ENCODE measurements around the gene DNAH2.

Gene DNAH2

DNA sequence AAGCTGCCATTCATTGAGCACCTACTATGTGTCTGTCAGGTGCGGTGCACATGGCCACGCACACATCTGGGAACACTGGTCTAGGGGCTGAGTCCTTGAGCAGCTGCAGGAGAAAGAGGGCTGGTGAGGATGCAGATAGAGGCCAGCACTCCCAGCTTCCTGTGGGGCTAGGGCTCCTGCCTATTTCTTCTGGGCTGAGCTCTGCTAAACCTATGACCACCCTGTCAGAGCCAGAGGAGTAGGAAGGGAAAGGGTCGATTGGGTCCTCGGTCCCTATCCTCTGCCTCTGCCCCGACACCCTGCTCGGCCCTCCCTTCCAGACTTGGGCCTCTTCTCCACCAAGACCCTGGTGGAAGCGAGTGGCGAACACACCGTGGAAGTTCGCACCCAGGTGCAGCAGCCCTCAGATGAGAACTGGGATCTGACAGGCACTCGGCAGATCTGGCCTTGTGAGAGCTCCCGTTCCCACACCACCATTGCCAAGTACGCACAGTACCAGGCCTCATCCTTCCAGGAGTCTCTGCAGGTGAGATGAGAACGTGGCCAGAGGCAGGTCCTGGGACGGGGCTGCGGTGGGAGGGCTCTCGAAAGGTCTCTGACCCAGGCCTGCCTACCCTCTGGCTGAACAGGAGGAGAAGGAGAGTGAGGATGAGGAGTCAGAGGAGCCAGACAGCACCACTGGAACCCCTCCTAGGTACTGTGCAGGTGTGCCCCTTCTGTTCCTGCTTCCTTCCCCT, 133.3 kb downstream of the DNAH2 start (continued):
- TF ChIP-seq ZNF274 (IDR thresholded peaks at IDR 0.05; ENCODE audit: low read length) (no peak), ZNF274 (tag by site-specific recombination; IDR thresholded peaks at IDR 0.05; ENCODE audit: borderline replicate concordance) (no peak), MYNN (tag by site-specific recombination; IDR thresholded peaks at IDR 0.05; ENCODE audit: borderline replicate concordance) (no peak), SP2 (tag by site-specific recombination; IDR thresholded peaks at IDR 0.05) (no peak), ZNF341 (tag by site-specific recombination; IDR thresholded peaks at IDR 0.05; ENCODE audit: low read depth) (no peak), ZNF23 (tag by site-specific recombination; IDR thresholded peaks at IDR 0.05; ENCODE audit: borderline replicate concordance) (no peak), GLI2 (tag by site-specific recombination; IDR thresholded peaks at IDR 0.05; ENCODE audit: borderline replicate concordance, low read depth) (no peak), ZNF510 (tag by site-specific recombination; IDR thresholded peaks at IDR 0.05; ENCODE audit: insufficient replicate concordance) (no peak), ZNF561 (tag by site-specific recombination; IDR thresholded peaks at IDR 0.05; ENCODE audit: borderline replicate concordance) (no peak), FEZF1 (tag by site-specific recombination; IDR thresholded peaks at IDR 0.05) (no peak), ZNF658 (tag by site-specific recombination; IDR thresholded peaks at IDR 0.05) (no peak)
- TF ChIP-seq, protein P1, sequence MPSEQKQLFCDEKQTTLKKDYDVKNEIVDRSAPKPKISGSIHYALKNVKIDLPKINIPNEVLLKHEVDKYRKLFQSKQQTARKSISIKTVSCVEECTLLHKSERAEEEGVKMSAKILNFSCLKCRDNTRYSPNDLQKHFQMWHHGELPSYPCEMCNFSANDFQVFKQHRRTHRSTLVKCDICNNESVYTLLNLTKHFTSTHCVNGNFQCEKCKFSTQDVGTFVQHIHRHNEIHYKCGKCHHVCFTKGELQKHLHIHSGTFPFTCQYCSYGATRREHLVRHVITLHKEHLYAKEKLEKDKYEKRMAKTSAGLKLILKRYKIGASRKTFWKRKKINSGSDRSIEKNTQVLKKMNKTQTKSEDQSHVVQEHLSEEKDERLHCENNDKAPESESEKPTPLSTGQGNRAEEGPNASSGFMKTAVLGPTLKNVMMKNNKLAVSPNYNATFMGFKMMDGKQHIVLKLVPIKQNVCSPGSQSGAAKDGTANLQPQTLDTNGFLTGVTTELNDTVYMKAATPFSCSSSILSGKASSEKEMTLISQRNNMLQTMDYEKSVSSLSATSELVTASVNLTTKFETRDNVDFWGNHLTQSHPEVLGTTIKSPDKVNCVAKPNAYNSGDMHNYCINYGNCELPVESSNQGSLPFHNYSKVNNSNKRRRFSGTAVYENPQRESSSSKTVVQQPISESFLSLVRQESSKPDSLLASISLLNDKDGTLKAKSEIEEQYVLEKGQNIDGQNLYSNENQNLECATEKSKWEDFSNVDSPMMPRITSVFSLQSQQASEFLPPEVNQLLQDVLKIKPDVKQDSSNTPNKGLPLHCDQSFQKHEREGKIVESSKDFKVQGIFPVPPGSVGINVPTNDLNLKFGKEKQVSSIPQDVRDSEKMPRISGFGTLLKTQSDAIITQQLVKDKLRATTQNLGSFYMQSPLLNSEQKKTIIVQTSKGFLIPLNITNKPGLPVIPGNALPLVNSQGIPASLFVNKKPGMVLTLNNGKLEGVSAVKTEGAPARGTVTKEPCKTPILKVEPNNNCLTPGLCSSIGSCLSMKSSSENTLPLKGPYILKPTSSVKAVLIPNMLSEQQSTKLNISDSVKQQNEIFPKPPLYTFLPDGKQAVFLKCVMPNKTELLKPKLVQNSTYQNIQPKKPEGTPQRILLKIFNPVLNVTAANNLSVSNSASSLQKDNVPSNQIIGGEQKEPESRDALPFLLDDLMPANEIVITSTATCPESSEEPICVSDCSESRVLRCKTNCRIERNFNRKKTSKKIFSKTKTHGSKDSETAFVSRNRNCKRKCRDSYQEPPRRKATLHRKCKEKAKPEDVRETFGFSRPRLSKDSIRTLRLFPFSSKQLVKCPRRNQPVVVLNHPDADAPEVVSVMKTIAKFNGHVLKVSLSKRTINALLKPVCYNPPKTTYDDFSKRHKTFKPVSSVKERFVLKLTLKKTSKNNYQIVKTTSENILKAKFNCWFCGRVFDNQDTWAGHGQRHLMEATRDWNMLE (tag by site-specific recombination; conservative IDR thresholded peaks at IDR 0.05; ENCODE audit: low read depth), result no peak
- TF ChIP-seq, protein P2, sequence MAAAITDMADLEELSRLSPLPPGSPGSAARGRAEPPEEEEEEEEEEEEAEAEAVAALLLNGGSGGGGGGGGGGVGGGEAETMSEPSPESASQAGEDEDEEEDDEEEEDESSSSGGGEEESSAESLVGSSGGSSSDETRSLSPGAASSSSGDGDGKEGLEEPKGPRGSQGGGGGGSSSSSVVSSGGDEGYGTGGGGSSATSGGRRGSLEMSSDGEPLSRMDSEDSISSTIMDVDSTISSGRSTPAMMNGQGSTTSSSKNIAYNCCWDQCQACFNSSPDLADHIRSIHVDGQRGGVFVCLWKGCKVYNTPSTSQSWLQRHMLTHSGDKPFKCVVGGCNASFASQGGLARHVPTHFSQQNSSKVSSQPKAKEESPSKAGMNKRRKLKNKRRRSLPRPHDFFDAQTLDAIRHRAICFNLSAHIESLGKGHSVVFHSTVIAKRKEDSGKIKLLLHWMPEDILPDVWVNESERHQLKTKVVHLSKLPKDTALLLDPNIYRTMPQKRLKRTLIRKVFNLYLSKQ (tag by site-specific recombination; IDR thresholded peaks at IDR 0.05; ENCODE audit: borderline replicate concordance), result no peak

DNA sequence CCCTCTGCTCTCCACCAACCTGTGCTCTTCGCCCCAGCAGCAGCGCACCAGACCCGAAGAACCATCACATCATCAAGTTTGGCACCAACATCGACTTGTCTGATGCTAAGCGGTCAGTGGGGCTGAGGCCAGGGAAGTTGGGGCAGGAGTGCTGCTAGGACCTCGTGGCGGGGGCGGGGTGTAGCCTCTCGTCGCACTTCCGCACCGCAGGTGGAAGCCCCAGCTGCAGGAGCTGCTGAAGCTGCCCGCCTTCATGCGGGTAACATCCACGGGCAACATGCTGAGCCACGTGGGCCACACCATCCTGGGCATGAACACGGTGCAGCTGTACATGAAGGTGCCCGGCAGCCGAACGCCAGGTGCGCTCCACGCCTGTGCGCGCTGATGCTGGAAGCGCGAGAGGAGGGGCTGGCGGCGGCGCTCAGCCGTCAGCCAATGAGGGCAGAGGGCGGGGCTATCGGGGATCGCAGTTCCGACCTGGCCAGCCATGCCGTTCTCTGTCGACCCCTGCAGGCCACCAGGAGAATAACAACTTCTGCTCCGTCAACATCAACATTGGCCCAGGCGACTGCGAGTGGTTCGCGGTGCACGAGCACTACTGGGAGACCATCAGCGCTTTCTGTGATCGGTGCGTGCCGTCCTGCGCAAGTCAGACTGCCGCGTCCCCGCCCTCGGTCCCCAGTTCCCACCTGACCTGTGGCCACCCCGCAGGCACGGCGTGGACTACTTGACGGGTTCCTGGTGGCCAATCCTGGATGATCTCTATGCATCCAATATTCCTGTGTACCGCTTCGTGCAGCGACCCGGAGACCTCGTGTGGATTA, 134.1 kb downstream of the DNAH2 start:
- Histone ChIP-seq H3K4me1 (ENCODE audit: control insufficient read depth, insufficient read depth, low read length) (peaks cover 5% of the 10 kb centered on the region; the same call in 1 of the 2 replicates), H3K9me3 (ENCODE audit: control insufficient read depth, insufficient read depth, low read depth, low read length) (no peaks in the 10 kb centered on the region), H3K36me3 (ENCODE audit: control insufficient read depth in 2 of 2, insufficient read depth in 1 of 2, low read length in 2 of 2) (peaks cover 16 to 68% of the 10 kb centered on the region in 2 experiments), H3K4me3 (ENCODE audit: low read depth, low read length) (no peak overlapping the region), H3K27ac (ENCODE audit: extremely low read depth, low read depth, low read length) (no peak overlapping the region)
- POLR2A ChIA-PET, result no interaction called here
- CTCF ChIA-PET, result interaction anchor here (0.6 to 2.8 kb wide), 10 partner anchors 9 to 108 kb away, joined by 3 to 17 read pairs (median 7); partner anchors contain the start of gene KDM6B
- TF ChIP-seq, protein P3, sequence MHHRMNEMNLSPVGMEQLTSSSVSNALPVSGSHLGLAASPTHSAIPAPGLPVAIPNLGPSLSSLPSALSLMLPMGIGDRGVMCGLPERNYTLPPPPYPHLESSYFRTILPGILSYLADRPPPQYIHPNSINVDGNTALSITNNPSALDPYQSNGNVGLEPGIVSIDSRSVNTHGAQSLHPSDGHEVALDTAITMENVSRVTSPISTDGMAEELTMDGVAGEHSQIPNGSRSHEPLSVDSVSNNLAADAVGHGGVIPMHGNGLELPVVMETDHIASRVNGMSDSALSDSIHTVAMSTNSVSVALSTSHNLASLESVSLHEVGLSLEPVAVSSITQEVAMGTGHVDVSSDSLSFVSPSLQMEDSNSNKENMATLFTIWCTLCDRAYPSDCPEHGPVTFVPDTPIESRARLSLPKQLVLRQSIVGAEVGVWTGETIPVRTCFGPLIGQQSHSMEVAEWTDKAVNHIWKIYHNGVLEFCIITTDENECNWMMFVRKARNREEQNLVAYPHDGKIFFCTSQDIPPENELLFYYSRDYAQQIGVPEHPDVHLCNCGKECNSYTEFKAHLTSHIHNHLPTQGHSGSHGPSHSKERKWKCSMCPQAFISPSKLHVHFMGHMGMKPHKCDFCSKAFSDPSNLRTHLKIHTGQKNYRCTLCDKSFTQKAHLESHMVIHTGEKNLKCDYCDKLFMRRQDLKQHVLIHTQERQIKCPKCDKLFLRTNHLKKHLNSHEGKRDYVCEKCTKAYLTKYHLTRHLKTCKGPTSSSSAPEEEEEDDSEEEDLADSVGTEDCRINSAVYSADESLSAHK (tag by site-specific recombination; IDR thresholded peaks at IDR 0.05), result no peak
- no peak for TF ChIP-seq ZNF121 (tag by site-specific recombination; IDR thresholded peaks at IDR 0.05)
- no peak for TF ChIP-seq ZNF37A (tag by site-specific recombination; IDR thresholded peaks at IDR 0.05)
- TF ChIP-seq ZNF416 (tag by site-specific recombination; IDR thresholded peaks at IDR 0.05), result no peak
- no peak for TF ChIP-seq ZNF324 (tag by site-specific recombination; IDR thresholded peaks at IDR 0.05)
- TF ChIP-seq ZNF133 (tag by site-specific recombination; IDR thresholded peaks at IDR 0.05), result no peak
- 0 out of 2 replicates have a peak, but pooled peaks have one; percentile 30 for TF ChIP-seq ZNF76 (tag by site-specific recombination; IDR thresholded peaks at IDR 0.05; ENCODE audit: borderline replicate concordance, low read depth)
- TF ChIP-seq, protein P4, sequence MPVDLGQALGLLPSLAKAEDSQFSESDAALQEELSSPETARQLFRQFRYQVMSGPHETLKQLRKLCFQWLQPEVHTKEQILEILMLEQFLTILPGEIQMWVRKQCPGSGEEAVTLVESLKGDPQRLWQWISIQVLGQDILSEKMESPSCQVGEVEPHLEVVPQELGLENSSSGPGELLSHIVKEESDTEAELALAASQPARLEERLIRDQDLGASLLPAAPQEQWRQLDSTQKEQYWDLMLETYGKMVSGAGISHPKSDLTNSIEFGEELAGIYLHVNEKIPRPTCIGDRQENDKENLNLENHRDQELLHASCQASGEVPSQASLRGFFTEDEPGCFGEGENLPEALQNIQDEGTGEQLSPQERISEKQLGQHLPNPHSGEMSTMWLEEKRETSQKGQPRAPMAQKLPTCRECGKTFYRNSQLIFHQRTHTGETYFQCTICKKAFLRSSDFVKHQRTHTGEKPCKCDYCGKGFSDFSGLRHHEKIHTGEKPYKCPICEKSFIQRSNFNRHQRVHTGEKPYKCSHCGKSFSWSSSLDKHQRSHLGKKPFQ (tag by site-specific recombination; IDR thresholded peaks at IDR 0.05), result 0 out of 2 replicates have a peak, but pooled peaks have one; percentile 16
- TF ChIP-seq ZNF184 (tag by site-specific recombination; IDR thresholded peaks at IDR 0.05), result no peak
- TF ChIP-seq ZNF843 (tag by site-specific recombination; IDR thresholded peaks at IDR 0.05), result no peak

Data from HEK293 (cell line).